Type B pancreatic cell (in vitro differentiated cells): ENCODE data around the gene MEPCE. TPM values are rescaled to one million over a fixed set of nuclear protein-coding genes. Genes with fewer than 3 reads are reported as not detected.

Experiments
- DNase-seq: peaks from one replicate; pipeline ENCODE4 v3.0.0; 2021; ENCODE audit warnings: mixed read lengths; ENCODE audit not compliant: unreplicated experiment; ENCODE audit errors: extremely low spot score
- H3K27ac Mint-ChIP-seq: 2 replicates; pipeline ENCODE4 v1.8.0; 2021; ENCODE audit warnings: mild to moderate bottlenecking, mixed read lengths
- H3K27me3 Mint-ChIP-seq: 2 replicates; pipeline ENCODE4 v1.8.0; 2021; ENCODE audit warnings: mixed read lengths
- H3K36me3 Mint-ChIP-seq: 2 replicates; pipeline ENCODE4 v1.8.0; 2021; ENCODE audit warnings: mixed read lengths
- H3K4me1 Mint-ChIP-seq: one replicate; pipeline ENCODE4 v1.8.0; 2021; ENCODE audit warnings: mixed read lengths; ENCODE audit not compliant: unreplicated experiment
- H3K4me3 Mint-ChIP-seq: 2 replicates; pipeline ENCODE4 v1.8.0; 2021; ENCODE audit warnings: mild to moderate bottlenecking, mixed read lengths
- H3K9me3 Mint-ChIP-seq: 2 replicates; pipeline ENCODE4 v1.8.0; 2021; ENCODE audit warnings: mixed read lengths
- CTCF ChIP-seq: fragments of 200-600 bp; sonication (generic); conservative IDR thresholded peaks from 2 replicates; pipeline ENCODE4 v1.5.0; 2021; ENCODE audit warnings: antibody characterized with exemption, mild to moderate bottlenecking
- total RNA-seq: library from RNA; stranded (reverse); gene quantifications from 2 replicates; pipeline ENCODE4 v1.2.1, GENCODE V29; 2021; ENCODE audit warnings: low replicate concordance

MEPCE gene
- total RNA-seq, 1 donor from 2014 or later = 36.6 TPM

DNA sequence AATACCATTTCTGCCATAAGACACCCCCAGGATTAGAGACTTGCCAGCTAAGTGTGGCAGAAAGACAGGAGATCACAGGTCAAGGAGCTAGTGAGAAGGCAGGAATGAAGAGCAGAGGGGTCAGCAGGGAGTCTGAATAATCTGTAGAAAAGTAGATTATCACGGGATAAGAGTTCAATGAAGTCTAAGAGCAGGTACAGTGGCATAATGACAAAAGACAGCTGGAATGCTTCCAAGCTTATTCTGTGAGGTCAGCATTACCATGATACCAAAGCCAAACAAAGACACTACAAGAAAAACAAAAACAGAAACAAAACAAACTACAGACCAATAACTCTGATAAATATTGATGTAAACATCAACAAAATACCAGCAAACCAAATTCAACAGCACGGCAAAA lies 35.6 kb upstream of the MEPCE start:
- Mint-ChIP-seq H3K27me3 (peaks cover 25% of the 10 kb centered on the region), H3K9me3 (no peaks in the 10 kb centered on the region)

DNA sequence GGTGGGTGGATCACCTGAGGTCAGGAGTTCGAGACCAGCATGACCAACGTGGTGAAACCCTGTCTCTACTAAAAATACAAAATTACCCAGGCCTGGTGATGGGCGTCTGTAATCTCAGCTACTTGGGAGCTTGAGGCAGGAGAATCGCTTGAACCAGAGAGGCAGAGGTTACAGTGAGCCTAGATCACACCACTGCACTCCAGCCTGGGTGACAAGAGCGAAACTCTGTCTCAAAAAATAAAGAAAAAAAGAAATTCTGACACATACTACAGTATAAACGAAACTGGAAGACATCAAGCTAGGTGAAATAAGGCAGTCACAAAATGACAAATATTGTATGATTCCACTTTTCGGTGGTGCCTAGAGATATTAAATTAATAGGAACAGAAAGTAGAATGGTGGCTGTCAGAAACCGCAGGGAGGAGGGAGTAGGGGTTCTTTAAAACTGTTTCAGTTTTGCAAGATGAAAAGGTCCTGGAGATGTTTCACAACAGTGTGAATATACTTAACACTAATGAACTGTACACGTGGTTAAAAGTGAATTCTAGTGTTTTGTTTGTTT lies 33.1 kb upstream of the MEPCE start:
- TF ChIP-seq CTCF = no peak
- no peak for DNase-seq
- H3K27me3 Mint-ChIP-seq = peaks cover 29% of the 10 kb centered on the region
- H3K4me3 Mint-ChIP-seq = no peak overlapping the region
- peaks cover 7% of the 10 kb centered on the region for H3K4me1 Mint-ChIP-seq
- no peak overlapping the region for H3K27ac Mint-ChIP-seq
- H3K9me3 Mint-ChIP-seq = no peaks in the 10 kb centered on the region
- H3K36me3 Mint-ChIP-seq = no peaks in the 10 kb centered on the region

More for the DNA sequence above, 35.6 kb upstream of the MEPCE start:
- Mint-ChIP-seq H3K27ac (no peak overlapping the region), H3K4me3 (no peak overlapping the region), H3K4me1 (peaks cover 14% of the 10 kb centered on the region), H3K36me3 (no peaks in the 10 kb centered on the region)
- no peak for DNase-seq
- no peak for TF ChIP-seq CTCF

DNA sequence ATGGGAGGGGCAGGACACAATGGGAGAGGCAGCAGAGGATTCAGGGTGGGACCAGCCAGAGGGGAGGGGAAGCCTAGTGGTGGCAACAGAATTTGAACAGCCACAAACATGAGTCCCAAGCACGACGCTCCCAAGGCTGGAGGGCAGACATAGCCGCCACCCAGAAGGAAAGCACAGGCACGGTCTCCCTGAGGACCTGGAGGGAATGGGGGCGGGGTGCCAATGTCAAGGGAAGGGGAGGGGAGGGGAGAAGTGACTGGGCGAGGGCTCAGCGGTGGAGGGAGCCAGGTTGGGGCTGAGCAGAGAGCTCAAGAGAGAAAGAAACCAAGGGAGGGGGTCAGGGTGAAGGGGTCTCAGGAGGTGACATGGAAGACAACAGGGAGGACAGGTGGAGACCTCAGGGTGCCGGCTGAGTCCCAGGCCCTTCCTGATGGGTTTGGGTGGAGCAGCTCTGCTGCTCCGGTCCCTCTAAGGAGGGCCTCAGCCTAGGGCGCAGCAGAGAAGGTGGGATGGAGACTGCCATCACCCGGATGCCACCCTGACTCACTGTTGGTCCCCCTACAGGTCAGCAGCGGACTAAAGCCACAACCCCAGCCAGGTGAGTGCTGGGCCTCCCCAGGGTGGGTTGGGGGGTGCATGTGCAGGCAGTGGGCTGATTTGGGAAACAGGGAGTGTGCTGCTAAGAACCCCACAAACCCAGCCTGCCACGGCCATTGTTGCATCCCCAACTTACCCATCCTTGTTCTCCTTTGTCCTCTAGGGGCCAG lies 32.1 kb upstream of the MEPCE start:
- no peaks in the 10 kb centered on the region for H3K9me3 Mint-ChIP-seq
- H3K27ac Mint-ChIP-seq = peak overlapping the region; percentile 63
- H3K27me3 Mint-ChIP-seq = peaks cover 29% of the 10 kb centered on the region
- no peak for DNase-seq
- no peaks in the 10 kb centered on the region for H3K36me3 Mint-ChIP-seq
- peaks cover 7% of the 10 kb centered on the region for H3K4me1 Mint-ChIP-seq
- H3K4me3 Mint-ChIP-seq = no peak overlapping the region
- no peak for TF ChIP-seq CTCF

GRCh38 chr7:100398239-100398638 lies 31.4 kb upstream of the MEPCE start:
- Mint-ChIP-seq H3K36me3 (no peaks in the 10 kb centered on the region), H3K27ac (peak overlapping the region; percentile 35), H3K4me3 (no peak overlapping the region), H3K27me3 (peaks cover 29% of the 10 kb centered on the region), H3K9me3 (no peaks in the 10 kb centered on the region), H3K4me1 (peaks cover 7% of the 10 kb centered on the region)
- no peak for DNase-seq
- no peak for TF ChIP-seq CTCF

GRCh38 chr7:100400041-100400440 lies 29.6 kb upstream of the MEPCE start:
- no peaks in the 10 kb centered on the region for H3K9me3 Mint-ChIP-seq
- H3K36me3 Mint-ChIP-seq = no peaks in the 10 kb centered on the region
- H3K27ac Mint-ChIP-seq = no peak overlapping the region

More at GRCh38 chr7:100400041-100400440, 29.6 kb upstream of the MEPCE start:
- no peak for DNase-seq
- peaks cover 7% of the 10 kb centered on the region for H3K4me1 Mint-ChIP-seq
- no peak for TF ChIP-seq CTCF
- peaks cover 28% of the 10 kb centered on the region for H3K27me3 Mint-ChIP-seq
- H3K4me3 Mint-ChIP-seq = no peak overlapping the region
